B cell (primary cell): ENCODE measurements around the gene TIMM50. TPM values are rescaled to one million over a fixed set of nuclear protein-coding genes. Genes with fewer than 3 reads are reported as not detected.

Source experiments
- ATAC-seq: fragments of 200-7000 bp; cut with Tn5 transposase; one replicate; pipeline ENCODE4 v1.10.0; 2021; ENCODE audit warnings: low read depth, mild to moderate bottlenecking, moderate number of reproducible peaks, moderate library complexity
- CTCF ChIA-PET: fragments of 350-600 bp; sonication (Branson Sonifier 250); formaldehyde crosslinking; loops from one replicate; lab custom pipeline; 2021; ENCODE audit warnings: antibody characterized with exemption, inconsistent platforms; lab: Charles Lee
- POLR2A ChIA-PET: fragments of 350-600 bp; sonication (Branson Sonifier 250); formaldehyde crosslinking; loops from one replicate; lab custom pipeline; 2021; ENCODE audit warnings: antibody characterized with exemption; lab: Charles Lee
- DNase-seq: peaks from one replicate; pipeline ENCODE4 v3.0.0; 2013
- H2AFZ ChIP-seq: 2 replicates; pipeline ENCODE4 v1.6.1; 2012; ENCODE audit warnings: mild to moderate bottlenecking, low read depth, low read length; ENCODE audit not compliant: insufficient read depth, poor library complexity, severe bottlenecking
- H3K27ac ChIP-seq, 2 donors: 1 replicate in 1 of 2; 2 replicates in 1 of 2; pipeline ENCODE4 v1.5.1; 2012 to 2013; ENCODE audit warnings: low read length in 2 of 2, mild to moderate bottlenecking in 2 of 2, moderate library complexity in 1 of 2
- H3K27me3 ChIP-seq, 4 experiments: fragments of 200-600 bp in 1 of 4; sonication (generic) in 1 of 4; replicated peaks in 1 of 4; 1 replicate in 2 of 4; 2 replicates in 2 of 4; pipeline versions ENCODE4 v1.6.1 to v1.7.0; 2013 to 2016; ENCODE audit warnings: low read length in 3 of 4, mild to moderate bottlenecking in 2 of 4, mixed read lengths in 1 of 4, moderate library complexity in 1 of 4; ENCODE audit not compliant: insufficient read depth in 4 of 4, control insufficient read depth in 3 of 4; ENCODE audit errors: control extremely low read depth in 1 of 4
- H3K36me3 ChIP-seq, 2 experiments: replicated peaks in 1 of 2; 1 replicate in 1 of 2; 2 replicates in 1 of 2; pipeline versions ENCODE4 v1.6.1 to v1.7.1; 2013; ENCODE audit warnings: low read length in 1 of 2; ENCODE audit not compliant: insufficient read depth in 2 of 2, control insufficient read depth in 1 of 2; ENCODE audit errors: control extremely low read depth in 1 of 2, extremely low read depth in 1 of 2
- H3K4me1 ChIP-seq, 2 donors: fragments of 200-600 bp in 1 of 2; sonication (generic) in 1 of 2; 1 replicate in 1 of 2; 2 replicates in 1 of 2; pipeline versions ENCODE4 v1.5.1 to v1.6.1; 2013 to 2017; ENCODE audit warnings: low read length in 2 of 2; ENCODE audit not compliant: control insufficient read depth in 2 of 2, insufficient read depth in 2 of 2
- H3K4me2 ChIP-seq: replicated peaks from 2 replicates; pipeline ENCODE3; 2012; ENCODE audit warnings: mild to moderate bottlenecking, low read depth, low read length; ENCODE audit not compliant: poor library complexity, severe bottlenecking
- H3K4me3 ChIP-seq, 5 experiments: fragments of 200-600 bp in 1 of 5; sonication (generic) in 1 of 5; 1 replicate in 3 of 5; 2 replicates in 2 of 5; pipeline versions ENCODE4 v1.5.1 to v1.7.0; 2011 to 2016; ENCODE audit warnings: low read length in 4 of 5, mild to moderate bottlenecking in 4 of 5, low read depth in 2 of 5, control low read depth in 1 of 5, moderate library complexity in 1 of 5; ENCODE audit not compliant: insufficient read depth in 1 of 5; ENCODE audit errors: control extremely low read depth in 1 of 5, extremely low read depth in 1 of 5
- H3K79me2 ChIP-seq: fragments of 200-600 bp; sonication (generic); one replicate; pipeline ENCODE4 v1.6.0; 2016; ENCODE audit warnings: low read length; ENCODE audit not compliant: control insufficient read depth, insufficient read depth
- H3K9ac ChIP-seq: fragments of 200-600 bp; sonication (generic); 2 replicates; pipeline ENCODE4 v1.6.1; 2017; ENCODE audit warnings: mild to moderate bottlenecking, low read length, moderate library complexity
- H3K9me3 ChIP-seq, 3 donors: one replicate each; pipeline versions ENCODE4 v1.6.1 to v1.7.1; 2013; ENCODE audit warnings: low read length in 2 of 3; ENCODE audit not compliant: control insufficient read depth in 2 of 3, insufficient read depth in 1 of 3; ENCODE audit errors: control extremely low read depth in 1 of 3
- H4K20me1 ChIP-seq: 2 replicates; pipeline ENCODE4 v1.6.0; 2012; ENCODE audit warnings: mild to moderate bottlenecking, low read length; ENCODE audit not compliant: insufficient read depth, control insufficient read depth, poor library complexity, severe bottlenecking
- H3K27ac Mint-ChIP-seq: one replicate; pipeline ENCODE4 v1.8.0; 2021; ENCODE audit warnings: mixed read lengths
- H3K27me3 Mint-ChIP-seq: one replicate; pipeline ENCODE4 v1.8.0; 2021; ENCODE audit warnings: mixed read lengths
- H3K4me1 Mint-ChIP-seq: one replicate; pipeline ENCODE4 v1.8.0; 2021; ENCODE audit warnings: mixed read lengths
- H3K4me3 Mint-ChIP-seq: one replicate; pipeline ENCODE4 v1.8.0; 2021; ENCODE audit warnings: mixed read lengths
- H3K9me3 Mint-ChIP-seq: one replicate; pipeline ENCODE4 v1.8.0; 2022; ENCODE audit warnings: mixed read lengths; ENCODE audit not compliant: insufficient read depth
- CTCF ChIP-seq: fragments of 200-600 bp; IDR thresholded peaks from one replicate; pipeline ENCODE4 v1.8.0; 2022; ENCODE audit warnings: antibody characterized with exemption, mild to moderate bottlenecking
- EZH2 ChIP-seq: IDR thresholded peaks from 2 replicates; pipeline ENCODE4 v1.6.1; 2012; ENCODE audit warnings: borderline replicate concordance, low read depth, mild to moderate bottlenecking, moderate library complexity, low read length; ENCODE audit not compliant: insufficient read depth, poor library complexity, severe bottlenecking
- WGBS: methylation state at CpG from one replicate; pipeline ENCODE4 v1.1.5; 2013; ENCODE audit warnings: missing lambda C conversion rate; ENCODE audit not compliant: insufficient coverage; 5-methylcytosine and 5-hydroxymethylcytosine counted together
- intact Hi-C: fragments of 100-400 bp; cut with micrococcal nuclease; formaldehyde crosslinking; loops from one replicate; pipeline ENCODE4 v1.10.0; 2022
- polyA plus RNA-seq: library from polyadenylated mRNA; depleted of rRNA; stranded (reverse); fragments of >200 nt; gene quantifications from 2 replicates; pipeline ENCODE4 v1.2.3, GENCODE V29; 2012
- total RNA-seq, 2 donors: library from RNA; stranded (reverse); fragments of 120-200 nt in 1 of 2; gene quantifications; 1 replicate in 1 of 2; 2 replicates in 1 of 2; pipeline versions ENCODE4 v1.2.3 to v1.2.4, GENCODE V29; 2013 to 2022

The TIMM50 gene
- total and polyA plus RNA-seq, 2 donors (not counting 1 experiment from before 2014, with no cell fraction given), result 25.7 to 55.3 TPM

- H3K27ac ChIP-seq, result peak overlapping the region in 1 of 2 donors; percentile 84
- Mint-ChIP-seq H3K4me3 (peak overlapping the region; percentile 96), H3K27me3 (no peaks in the 10 kb centered on the region), H3K9me3 (no peaks in the 10 kb centered on the region), H3K27ac (peak overlapping the region; percentile 94), H3K4me1 (peaks cover 25% of the 10 kb centered on the region)
- no peak for ATAC-seq
- peaks cover 5% of the 10 kb centered on the region for H4K20me1 ChIP-seq
- H2AFZ ChIP-seq, result no peak overlapping the region
- H3K4me1 ChIP-seq, result peaks cover 14 to 21% of the 10 kb centered on the region in 2 donors
- H3K27me3 ChIP-seq, result no peaks in the 10 kb centered on the region
- H3K9ac ChIP-seq, result peak overlapping the region; percentile 93
- H3K79me2 ChIP-seq, result peaks cover 24% of the 10 kb centered on the region
- no peaks in the 10 kb centered on the region for H3K9me3 ChIP-seq
- ChIA-PET POLR2A (no interaction called here), CTCF (no interaction called here)
- 89% methylated on average over 10 of the region's 11 CpGs for WGBS
- peak overlapping the region; percentile 89 for H3K4me2 ChIP-seq
- TF ChIP-seq CTCF (no peak), EZH2 (no peak)
- no peak for DNase-seq
- peak overlapping the region; percentile 43 to 95 (median 89) for H3K4me3 ChIP-seq
- intact Hi-C loops, result loop anchor here (2.0 kb wide), 1 partner anchor 17 kb away; the partner anchor contains the start of gene DLL3
- H3K36me3 ChIP-seq, result peaks cover 4 to 20% of the 10 kb centered on the region in 2 experiments
These were observed 1.0 kb downstream of the TIMM50 start for GRCh38 chr19:39481676-39482075.

GRCh38 chr19:39483141-39483540 is 2.5 kb downstream of the TIMM50 start:
- no peaks in the 10 kb centered on the region for H3K27me3 Mint-ChIP-seq
- no peak for ATAC-seq
- peak overlapping the region; percentile 59 for H3K4me3 Mint-ChIP-seq
- Histone ChIP-seq H3K36me3 (peaks cover 5 to 28% of the 10 kb centered on the region in 2 experiments), H3K27ac (no peak overlapping the region), H3K4me2 (no peak overlapping the region), H3K4me3 (no peak overlapping the region), H2AFZ (no peak overlapping the region), H4K20me1 (peaks cover 5% of the 10 kb centered on the region), H3K27me3 (no peaks in the 10 kb centered on the region), H3K9ac (no peak overlapping the region), H3K9me3 (no peaks in the 10 kb centered on the region), H3K79me2 (peaks cover 24% of the 10 kb centered on the region), H3K4me1 (peaks cover 14 to 21% of the 10 kb centered on the region in 2 donors)
- POLR2A ChIA-PET, result interaction anchor here (0.6 kb wide), 1 partner anchor 125 kb away, joined by 4 read pairs; no protein-coding TSS in a partner anchor
- no peak overlapping the region for H3K27ac Mint-ChIP-seq
- TF ChIP-seq CTCF (no peak), EZH2 (no peak)
- peaks cover 25% of the 10 kb centered on the region for H3K4me1 Mint-ChIP-seq
- no peaks in the 10 kb centered on the region for H3K9me3 Mint-ChIP-seq
- no CpG with 5 or more reads among the region's 6 CpGs for WGBS
- intact Hi-C loops, result no loop called here
- DNase-seq, result no peak
- CTCF ChIA-PET, result interaction anchor here (1.0 kb wide), 1 partner anchor 9 kb away, joined by 3 read pairs; no protein-coding TSS in a partner anchor
